ENCODE measurements around the gene PIK3R4.

PIK3R4 gene

GRCh38 chr3:130739848-130740247, 6.8 kb downstream of the PIK3R4 start:
- DNase-seq = no peak

GRCh38 chr3:130738241-130738640, 8.4 kb downstream of the PIK3R4 start:
- no peak for DNase-seq

DNA sequence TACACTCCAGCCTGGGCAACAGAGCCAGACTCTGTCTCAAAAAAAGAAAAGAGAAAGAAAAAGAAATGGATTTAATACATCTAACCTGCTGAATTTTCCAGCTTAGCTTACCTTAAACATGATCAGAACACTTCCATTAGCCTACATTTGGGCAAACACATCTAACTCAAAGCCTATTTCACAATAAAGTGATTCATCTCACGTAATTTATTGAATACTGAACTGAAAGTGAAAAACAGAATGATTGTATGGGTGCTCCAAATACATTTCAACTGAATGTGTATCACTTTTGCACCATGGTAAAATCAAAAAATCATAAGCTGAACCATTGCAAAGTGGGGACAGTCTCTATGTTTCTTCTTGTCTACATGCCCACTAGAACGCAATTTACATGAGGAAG, 9.0 kb downstream of the PIK3R4 start:
- DNase-seq = no peak

GRCh38 chr3:130733236-130733875, 13.3 kb downstream of the PIK3R4 start:
- DNase-seq = no peak

DNA sequence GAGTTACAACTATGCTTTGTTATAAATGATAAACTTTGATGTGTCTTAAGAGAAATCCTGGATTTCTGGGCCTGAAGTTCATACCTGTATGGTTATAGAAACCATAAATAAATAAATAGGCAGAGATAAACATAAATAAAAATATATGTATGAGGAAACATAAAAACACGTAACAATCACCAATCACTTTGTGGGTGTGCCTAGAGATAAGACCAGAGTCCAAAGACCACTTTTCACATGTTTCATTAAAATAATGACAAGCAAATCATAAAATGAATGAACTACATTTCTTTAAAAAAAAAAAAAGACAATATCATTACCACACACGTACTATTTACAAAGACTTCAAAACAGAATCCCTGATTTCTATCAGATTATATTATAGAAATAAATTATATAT, 14.1 kb downstream of the PIK3R4 start:
- no peak for DNase-seq

- DNase-seq = no peak
Measured at GRCh38 chr3:130731817-130732216, 14.8 kb downstream of the PIK3R4 start.

DNA sequence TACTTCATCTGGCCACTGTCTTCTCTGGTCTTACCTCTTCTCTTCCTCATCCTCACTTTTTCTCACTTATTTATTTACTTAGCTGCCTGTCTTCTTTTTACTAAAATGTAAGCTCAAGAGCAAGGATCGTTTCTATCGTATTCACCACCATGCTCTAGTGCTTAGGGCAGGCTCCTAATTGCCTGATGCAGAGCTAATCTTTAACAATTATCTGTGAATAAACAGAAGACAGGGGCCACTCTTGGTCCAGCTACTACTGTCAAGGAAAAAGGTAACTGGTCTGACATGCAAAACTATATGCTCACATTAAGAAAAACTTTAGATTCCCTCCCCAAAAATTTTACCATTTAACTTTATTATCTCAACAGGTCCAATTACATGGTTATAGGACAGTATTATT, 17.5 kb downstream of the PIK3R4 start:
- DNase-seq = no peak

DNA sequence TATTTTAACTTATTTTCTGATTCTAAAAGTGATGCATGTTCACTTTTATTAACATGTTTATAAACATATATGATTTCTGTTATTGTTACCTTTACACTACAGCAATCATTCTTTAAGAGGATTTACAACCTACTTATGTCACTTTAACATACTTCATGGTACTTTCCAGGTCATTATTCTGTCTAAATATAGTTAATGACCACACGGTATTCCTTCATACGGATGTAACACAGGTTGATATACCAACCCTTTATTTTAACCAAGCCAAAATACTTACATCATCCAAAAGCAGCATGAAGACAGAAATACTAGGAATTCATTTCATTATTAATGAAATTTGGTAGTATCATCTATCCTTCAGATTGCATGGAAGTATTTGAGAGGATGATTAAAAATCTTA, 18.6 kb downstream of the PIK3R4 start:
- no peak for DNase-seq

- DNase-seq = no peak
Measured at GRCh38 chr3:130725746-130726145, 20.9 kb downstream of the PIK3R4 start.

DNA sequence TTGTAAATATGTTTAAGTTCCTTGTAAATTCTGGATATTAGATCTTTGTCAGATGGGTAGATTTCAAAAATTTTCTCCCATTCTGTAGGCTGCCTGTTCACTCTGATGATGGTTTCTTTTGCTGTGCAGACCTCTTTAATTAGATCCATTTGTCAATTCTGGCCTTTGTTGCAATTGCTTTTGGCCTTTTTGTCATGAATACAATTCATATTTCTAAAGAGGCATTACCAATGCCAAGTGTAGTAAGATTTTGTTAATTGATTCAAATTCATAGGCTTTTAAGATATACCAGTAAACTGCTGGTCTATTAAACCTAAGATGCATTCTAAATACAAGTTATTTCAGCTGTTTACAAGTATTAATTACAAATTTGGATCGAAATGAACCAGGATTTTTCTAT, 31.0 kb downstream of the PIK3R4 start:
- DNase-seq = no peak

- DNase-seq = no peak
Measured at GRCh38 chr3:130712718-130713423, 33.8 kb downstream of the PIK3R4 start.

DNA sequence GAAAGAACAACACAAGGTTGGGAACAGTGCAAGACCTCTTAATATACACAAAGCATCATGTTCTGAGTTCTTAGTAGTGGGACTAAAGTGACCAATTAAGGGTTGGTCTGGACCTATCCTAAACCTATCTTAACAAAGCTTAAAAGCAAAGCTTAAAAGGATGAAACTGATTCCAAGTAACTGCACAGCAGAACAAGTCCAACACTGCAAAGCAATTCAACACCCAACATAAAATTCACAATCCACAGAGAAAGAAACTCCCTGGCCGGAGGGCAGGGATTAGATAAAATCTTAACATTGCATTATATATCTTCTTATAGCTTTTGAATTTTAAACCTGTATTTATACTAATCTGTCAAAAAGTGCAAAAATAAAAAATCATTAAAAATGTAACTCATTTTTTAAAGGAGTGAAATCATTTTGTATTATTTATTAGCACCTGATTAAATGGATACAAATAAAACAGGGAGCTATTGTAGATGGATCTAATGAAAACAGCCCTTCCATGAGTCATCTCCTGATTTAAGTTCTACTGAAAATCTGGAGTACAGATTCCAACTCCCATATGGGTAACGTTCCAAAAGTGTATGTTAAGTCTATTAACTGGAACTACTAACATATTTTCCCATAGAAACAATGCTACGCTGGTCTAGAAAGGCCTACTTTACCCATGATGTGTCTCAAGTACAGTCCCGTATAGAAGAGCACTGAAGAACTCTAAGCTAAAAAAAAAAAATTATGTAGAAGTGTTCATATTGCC, 34.9 kb downstream of the PIK3R4 start:
- no peak for DNase-seq

DNA sequence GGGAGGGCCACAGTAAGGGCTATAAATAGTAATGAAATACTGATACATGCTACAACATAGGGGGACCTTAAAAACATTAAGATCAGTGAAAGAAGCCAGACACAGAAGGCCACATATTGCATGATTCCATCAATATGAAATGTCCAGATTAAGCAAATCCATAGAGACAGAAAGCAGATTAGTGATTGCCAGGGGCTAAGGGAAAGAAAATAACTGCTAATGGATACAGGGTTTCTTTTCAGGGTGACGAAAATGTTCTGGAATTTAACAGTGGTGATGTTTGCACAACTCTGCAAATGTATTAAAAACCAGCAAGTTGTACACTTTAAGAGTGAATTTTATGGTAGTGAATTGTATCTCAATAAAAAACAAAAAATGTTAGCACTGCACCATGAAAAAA, 37.0 kb downstream of the PIK3R4 start:
- DNase-seq = no peak

DNA sequence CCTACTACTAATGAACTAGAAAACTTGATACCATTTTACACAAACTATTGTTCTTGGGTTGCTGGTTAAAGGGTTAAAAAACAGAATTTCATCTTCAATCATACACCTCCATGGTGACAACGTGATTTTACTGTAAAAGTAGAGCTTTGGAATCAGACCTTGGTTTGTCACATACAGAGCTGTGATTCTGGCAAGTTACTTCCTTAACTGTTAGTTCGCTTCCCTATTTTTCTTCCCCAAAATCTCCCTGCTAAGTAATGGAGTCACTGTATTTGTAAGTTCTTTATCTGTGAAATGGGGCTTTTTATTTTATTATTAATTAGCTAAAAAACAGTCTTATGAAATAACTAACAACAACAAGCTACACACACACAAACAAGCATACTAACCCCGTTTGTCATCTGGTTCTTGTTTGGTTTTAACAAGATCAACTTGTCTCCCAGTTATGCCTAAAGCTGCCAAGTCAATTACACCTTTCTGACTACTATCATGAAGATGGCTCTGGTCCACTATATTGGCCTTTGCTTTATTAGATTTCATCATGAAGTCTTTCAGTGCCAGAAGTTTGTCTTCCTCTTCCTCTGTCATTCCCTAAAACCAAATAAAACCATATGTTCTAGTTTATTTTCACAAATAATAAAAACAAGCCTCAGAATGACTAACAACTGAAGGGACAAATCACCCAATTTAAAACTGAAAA, 38.6 kb downstream of the PIK3R4 start:
- DNase-seq = no peak

DNA sequence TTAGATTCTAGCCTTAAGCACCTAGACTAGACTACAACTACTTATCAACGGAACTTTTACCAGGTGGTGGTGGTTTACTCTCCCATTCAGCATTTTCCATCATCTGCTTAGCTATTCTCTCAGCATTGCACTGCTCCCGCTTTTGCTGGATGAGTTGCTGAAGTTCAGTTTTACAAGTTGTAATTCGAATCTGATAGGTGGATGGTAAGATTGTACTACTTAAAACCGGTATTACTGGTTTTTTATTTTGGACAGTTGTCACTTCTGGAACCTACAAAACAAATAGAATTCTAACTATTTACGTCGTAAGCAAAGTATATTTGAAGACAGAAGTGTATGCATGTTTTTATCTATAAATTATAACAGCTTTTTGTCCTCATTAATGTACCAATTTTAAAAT, 41.1 kb downstream of the PIK3R4 start:
- DNase-seq = no peak

GRCh38 chr3:130702985-130703384, 43.6 kb downstream of the PIK3R4 start:
- DNase-seq = no peak

GRCh38 chr3:130700541-130700940, 46.1 kb downstream of the PIK3R4 start:
- no peak for DNase-seq

DNA sequence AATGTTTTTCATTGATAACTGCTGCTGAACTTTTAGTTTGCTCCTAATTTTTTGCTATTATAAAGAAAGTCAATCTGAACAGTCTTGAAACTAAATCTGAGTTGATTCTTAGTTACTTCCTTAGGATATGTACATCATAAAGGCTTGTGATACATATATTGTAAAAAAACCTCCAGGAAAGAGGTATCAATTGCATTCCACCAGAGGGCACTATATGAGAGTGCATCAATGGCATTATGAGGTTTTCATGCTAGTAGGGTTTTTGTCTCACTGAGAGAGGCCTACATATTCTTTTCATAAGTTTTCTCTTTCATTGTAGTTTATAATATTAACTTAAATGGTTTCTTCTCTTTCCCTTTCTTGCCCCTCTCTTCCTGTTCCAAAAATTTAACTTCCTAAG, 46.9 kb downstream of the PIK3R4 start:
- no peak for DNase-seq

GRCh38 chr3:130693314-130693713, 53.3 kb downstream of the PIK3R4 start:
- DNase-seq = no peak

GRCh38 chr3:130692455-130692854, 54.2 kb downstream of the PIK3R4 start:
- DNase-seq = no peak

GRCh38 chr3:130688697-130689470, 57.7 kb downstream of the PIK3R4 start:
- DNase-seq = no peak

DNA sequence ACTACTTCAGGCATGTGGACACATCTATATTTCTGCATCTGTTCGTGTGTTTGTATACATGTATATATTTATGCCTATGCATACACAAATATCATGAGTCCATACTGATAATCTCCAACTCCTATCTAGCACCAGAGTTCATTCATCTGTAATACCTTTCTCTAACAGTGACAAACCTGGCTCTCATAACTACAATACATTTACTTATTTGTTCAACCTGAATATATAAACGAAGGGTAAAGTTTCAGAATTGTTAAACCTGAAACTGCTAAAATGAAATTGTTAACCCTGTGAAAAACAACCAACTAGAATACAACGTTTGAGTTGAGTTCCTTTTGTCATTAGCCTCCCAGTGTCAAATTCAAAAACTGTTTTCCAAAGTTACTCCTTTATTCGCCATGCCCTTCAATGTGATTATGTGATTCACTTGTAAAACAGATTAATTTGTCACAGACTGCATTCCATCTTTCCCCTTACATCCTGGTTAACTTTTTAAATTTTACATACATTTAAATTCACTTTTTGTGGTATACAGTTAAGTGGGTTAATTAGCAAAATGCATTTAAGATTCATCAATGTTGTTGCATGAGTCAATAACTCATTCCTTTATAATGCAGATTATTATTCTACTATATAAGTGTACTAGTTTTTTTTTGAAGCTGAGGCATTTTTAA, 58.5 kb downstream of the PIK3R4 start:
- DNase-seq = no peak
